Measurements from ENCODE around the gene DOCK8. TPM values are rescaled to one million over a fixed set of nuclear protein-coding genes. Genes with fewer than 3 reads are reported as not detected.
"Not testable (repeated sequence)": the region's sequence is repeated elsewhere in the genome, so short reads cannot be mapped to it uniquely, and the experiment has no call there.

The DOCK8 gene
- total and polyA plus RNA-seq, 3 experiments from 2014 or later = 71.6 to 141 (median 136) TPM

DNA sequence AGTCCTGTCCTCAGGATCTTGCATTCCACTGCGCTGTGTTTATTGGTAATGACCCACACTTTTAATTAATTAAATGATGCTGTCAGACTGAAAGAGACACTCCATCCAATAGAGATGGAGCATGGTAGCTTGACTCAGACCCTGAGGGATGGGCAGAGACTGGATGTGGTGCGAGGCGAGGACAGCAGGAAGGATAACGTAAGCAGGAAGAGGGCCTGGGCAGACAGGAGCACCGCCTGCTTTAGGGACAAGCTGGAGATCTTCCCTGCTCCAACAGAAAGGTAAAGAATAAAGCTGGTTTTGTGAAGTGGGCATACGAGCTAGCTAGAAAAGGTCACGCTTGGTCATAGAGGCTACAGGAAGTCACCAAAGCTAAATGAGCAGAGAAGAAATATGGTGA lies 3.6 kb upstream of the DOCK8 start:
- no peaks in the 10 kb centered on the region for H3K9me3 Mint-ChIP-seq
- POLR2A ChIA-PET = no interaction called here
- Histone ChIP-seq H3K36me3 (ENCODE audit: insufficient read depth, low read length) (no peaks in the 10 kb centered on the region), H3K4me1 (ENCODE audit: insufficient read depth, low read length) (peaks cover 9% of the 10 kb centered on the region), H3K9me3 (ENCODE audit: low read length) (no peaks in the 10 kb centered on the region), H3K4me3 (ENCODE audit: low read length) (no peak overlapping the region), H3K27ac (ENCODE audit: low read depth, low read length) (no peak overlapping the region), H3K27me3 (ENCODE audit: insufficient read depth, low read length, poor library complexity, severe bottlenecking) (no peaks in the 10 kb centered on the region)
- DNase-seq = no peak
- no peak overlapping the region for H3K4me3 Mint-ChIP-seq
- peaks cover 9 to 15% (median 11%) of the 10 kb centered on the region in 3 donors for H3K4me1 Mint-ChIP-seq
- no peak overlapping the region for H3K27ac Mint-ChIP-seq
- H3K27me3 Mint-ChIP-seq = no peaks in the 10 kb centered on the region
- H3K36me3 Mint-ChIP-seq = peaks cover 0 to 1% (median 0%) of the 10 kb centered on the region in 3 donors
- CTCF ChIA-PET = no interaction called here

DNA sequence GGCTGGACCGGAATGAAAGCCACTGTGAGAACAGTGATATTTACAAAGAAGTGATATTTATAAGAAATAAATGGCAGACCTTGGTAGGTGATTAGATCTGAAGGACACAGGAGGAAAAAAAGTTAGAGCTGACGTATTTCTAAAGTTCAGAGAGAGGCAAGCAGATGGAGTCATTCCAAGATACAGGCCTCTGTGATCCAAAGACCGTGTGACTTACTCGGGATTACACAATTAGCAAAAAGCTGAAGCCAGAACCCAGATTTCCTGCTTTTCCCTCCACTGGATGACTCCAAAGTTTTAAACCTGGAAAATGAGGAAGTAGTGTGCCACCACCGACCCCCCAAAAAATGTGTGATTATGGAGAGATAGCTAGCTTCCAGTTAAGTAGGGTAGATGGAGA lies 3.1 kb upstream of the DOCK8 start:
- POLR2A ChIA-PET = no interaction called here

DNA sequence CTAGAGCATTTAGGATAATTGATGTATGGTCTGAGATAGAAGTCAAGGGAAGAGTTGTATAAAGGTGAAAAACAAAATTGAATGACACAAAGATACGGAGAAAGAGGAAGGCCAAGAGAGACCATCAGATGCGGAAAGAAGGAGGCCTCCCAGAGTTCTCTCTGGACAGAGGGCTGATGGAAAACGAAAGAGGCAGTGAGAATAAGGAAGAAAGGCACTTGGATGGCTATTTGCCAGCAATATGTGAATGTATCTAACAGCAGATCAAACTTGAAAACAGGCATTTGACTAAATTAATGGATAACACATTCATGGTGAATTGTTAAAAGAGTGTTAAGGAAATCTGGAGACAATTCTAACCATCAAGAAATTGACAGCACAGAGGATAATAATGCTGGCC lies 2.4 kb upstream of the DOCK8 start:
- no peaks in the 10 kb centered on the region for H3K9me3 Mint-ChIP-seq
- no peaks in the 10 kb centered on the region for H3K9me3 ChIP-seq (ENCODE audit: low read length)
- peaks cover 13% of the 10 kb centered on the region for H3K4me1 ChIP-seq (ENCODE audit: insufficient read depth, low read length)
- DNase-seq = no peak
- no peak overlapping the region for H3K4me3 Mint-ChIP-seq
- CTCF ChIA-PET = no interaction called here
- no peaks in the 10 kb centered on the region for H3K36me3 ChIP-seq (ENCODE audit: insufficient read depth, low read length)
- no peaks in the 10 kb centered on the region for H3K27me3 ChIP-seq (ENCODE audit: insufficient read depth, low read length, poor library complexity, severe bottlenecking)
- peaks cover 15 to 26% (median 21%) of the 10 kb centered on the region in 3 donors for H3K4me1 Mint-ChIP-seq
- no peak overlapping the region for H3K27ac Mint-ChIP-seq
- no peak overlapping the region for H3K27ac ChIP-seq (ENCODE audit: low read depth, low read length)
- POLR2A ChIA-PET = no interaction called here
- H3K4me3 ChIP-seq (ENCODE audit: low read length) = no peak overlapping the region
- H3K36me3 Mint-ChIP-seq = peaks cover 0 to 1% (median 0%) of the 10 kb centered on the region in 3 donors
- H3K27me3 Mint-ChIP-seq = no peaks in the 10 kb centered on the region

More for the DNA sequence above, 3.1 kb upstream of the DOCK8 start:
- Mint-ChIP-seq H3K4me3 (no peak overlapping the region), H3K27me3 (no peaks in the 10 kb centered on the region), H3K27ac (no peak overlapping the region), H3K4me1 (peaks cover 11 to 18% (median 14%) of the 10 kb centered on the region in 3 donors), H3K36me3 (peaks cover 0 to 1% (median 0%) of the 10 kb centered on the region in 3 donors), H3K9me3 (no peaks in the 10 kb centered on the region)
- CTCF ChIA-PET = no interaction called here
- no peak overlapping the region for H3K27ac ChIP-seq (ENCODE audit: low read depth, low read length)
- H3K4me1 ChIP-seq (ENCODE audit: insufficient read depth, low read length) = peaks cover 13% of the 10 kb centered on the region
- no peaks in the 10 kb centered on the region for H3K27me3 ChIP-seq (ENCODE audit: insufficient read depth, low read length, poor library complexity, severe bottlenecking)
- H3K9me3 ChIP-seq (ENCODE audit: low read length) = no peaks in the 10 kb centered on the region
- no peak for DNase-seq
- H3K36me3 ChIP-seq (ENCODE audit: insufficient read depth, low read length) = no peaks in the 10 kb centered on the region
- no peak overlapping the region for H3K4me3 ChIP-seq (ENCODE audit: low read length)

DNA sequence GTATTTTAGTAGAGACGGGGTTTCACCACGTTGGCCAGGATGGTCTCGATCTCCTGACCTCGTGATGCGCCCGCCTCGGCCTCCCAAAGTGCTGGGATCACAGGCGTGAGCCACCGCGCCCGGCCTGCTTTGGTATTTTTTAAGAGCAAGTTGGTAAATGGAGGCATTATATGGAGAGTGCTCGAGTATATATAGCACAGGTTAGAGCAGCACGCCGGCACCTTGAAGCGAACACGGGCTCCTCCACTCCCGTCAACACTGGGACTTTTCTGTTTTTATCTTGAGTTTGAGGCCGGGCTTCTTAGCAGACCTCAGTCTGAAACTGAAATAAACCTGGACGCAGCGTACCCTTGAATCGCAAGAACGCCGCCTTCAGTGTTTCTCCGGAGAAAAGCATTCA lies 764 bp upstream of the DOCK8 start:
- peak overlapping the region; percentile 64 to 89 (median 80) for H3K4me3 Mint-ChIP-seq
- not testable (repeated sequence) for H3K9me3 Mint-ChIP-seq; H3K27me3 ChIP-seq (ENCODE audit: insufficient read depth, low read length, poor library complexity, severe bottlenecking); DNase-seq; H3K27me3 Mint-ChIP-seq; H3K36me3 ChIP-seq (ENCODE audit: insufficient read depth, low read length); H3K36me3 Mint-ChIP-seq; H3K9me3 ChIP-seq (ENCODE audit: low read length)
- Histone ChIP-seq H3K4me1 (ENCODE audit: insufficient read depth, low read length) (peaks cover 13% of the 10 kb centered on the region), H3K27ac (ENCODE audit: low read depth, low read length) (peak overlapping the region; percentile 57), H3K4me3 (ENCODE audit: low read length) (peak overlapping the region; percentile 69)
- CTCF ChIA-PET = interaction anchor here (0.8 to 3.6 kb wide), 7 partner anchors 14 to 80 kb away, joined by 4 to 17 read pairs (median 6); no protein-coding TSS in a partner anchor
- peaks cover 15 to 32% (median 24%) of the 10 kb centered on the region in 3 donors for H3K4me1 Mint-ChIP-seq
- POLR2A ChIA-PET = interaction anchor here (1.0 to 2.3 kb wide), 3 partner anchors 10 to 60 kb away, joined by 3 to 32 read pairs (median 5); no protein-coding TSS in a partner anchor
- H3K27ac Mint-ChIP-seq = peak overlapping the region in 3 of 8 donors; percentile 14 to 42 (median 31)

DNA sequence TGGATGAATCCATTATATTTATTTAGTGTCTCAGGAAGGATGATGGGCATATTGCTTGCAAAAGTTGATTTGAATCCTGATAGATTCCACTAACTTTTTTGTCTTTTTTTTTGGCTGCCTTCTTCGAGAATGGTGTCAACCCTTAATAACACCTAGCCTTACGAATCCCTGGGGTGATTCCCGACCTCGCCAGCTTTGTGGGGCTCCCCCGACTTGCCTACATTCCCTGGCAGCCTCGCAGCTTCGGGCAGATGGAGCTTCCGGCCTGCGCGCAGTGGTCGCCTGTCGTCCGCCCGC lies 366 bp upstream of the DOCK8 start:
- H3K36me3 Mint-ChIP-seq = peaks cover 0 to 1% (median 0%) of the 10 kb centered on the region in 3 donors
- peaks cover 15 to 32% (median 24%) of the 10 kb centered on the region in 3 donors for H3K4me1 Mint-ChIP-seq
- H3K27me3 ChIP-seq (ENCODE audit: insufficient read depth, low read length, poor library complexity, severe bottlenecking) = no peaks in the 10 kb centered on the region
- CTCF ChIA-PET = interaction anchor here (0.8 to 3.6 kb wide), 8 partner anchors 14 to 122 kb away, joined by 3 to 17 read pairs (median 6); no protein-coding TSS in a partner anchor
- peaks cover 13% of the 10 kb centered on the region for H3K4me1 ChIP-seq (ENCODE audit: insufficient read depth, low read length)
- H3K27ac Mint-ChIP-seq = peak overlapping the region in 3 of 8 donors; percentile 14 to 33 (median 31)
- peak overlapping the region; percentile 64 to 89 (median 80) for H3K4me3 Mint-ChIP-seq
- peak overlapping the region; percentile 69 for H3K4me3 ChIP-seq (ENCODE audit: low read length)
- DNase-seq = peak in 1 of 5 donors; percentile 1
- POLR2A ChIA-PET = interaction anchor here (1.0 to 2.3 kb wide), 6 partner anchors 9 to 67 kb away, joined by 3 to 32 read pairs (median 4); no protein-coding TSS in a partner anchor
- no peaks in the 10 kb centered on the region for H3K36me3 ChIP-seq (ENCODE audit: insufficient read depth, low read length)
- no peaks in the 10 kb centered on the region for H3K9me3 ChIP-seq (ENCODE audit: low read length)
- H3K27me3 Mint-ChIP-seq = no peaks in the 10 kb centered on the region
- H3K9me3 Mint-ChIP-seq = no peaks in the 10 kb centered on the region
- H3K27ac ChIP-seq (ENCODE audit: low read depth, low read length) = peak overlapping the region; percentile 57

DNA sequence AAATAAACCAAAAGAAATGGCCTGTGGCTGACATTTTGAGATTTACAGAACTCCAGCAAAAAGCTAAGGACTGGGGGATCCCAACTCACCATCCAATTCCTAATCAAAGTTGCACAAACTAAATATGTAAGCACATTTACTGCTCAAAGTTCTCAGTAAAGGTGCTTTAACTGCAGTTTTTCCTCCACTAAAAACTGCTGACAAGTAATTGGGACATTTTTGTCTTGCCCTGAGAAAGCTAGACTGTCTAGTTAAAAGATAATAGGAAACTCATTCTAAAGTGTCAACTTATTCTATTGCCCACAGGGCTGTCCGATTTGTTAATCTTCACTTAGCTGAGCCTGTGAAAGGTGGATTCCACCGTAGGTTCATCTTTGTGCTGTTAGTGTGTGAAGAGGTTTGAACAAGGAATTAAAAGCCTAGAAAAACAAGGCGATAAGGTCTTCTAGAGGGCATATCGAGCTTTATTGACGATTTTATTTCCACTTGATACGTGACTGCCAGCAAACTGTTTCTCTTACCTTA lies 1.0 kb downstream of the DOCK8 start:
- POLR2A ChIA-PET = interaction anchor here (0.6 to 2.3 kb wide), 6 partner anchors 8 to 70 kb away, joined by 3 to 32 read pairs (median 5); no protein-coding TSS in a partner anchor
- peak overlapping the region; percentile 57 for H3K27ac ChIP-seq (ENCODE audit: low read depth, low read length)
- DNase-seq = no peak

DNA sequence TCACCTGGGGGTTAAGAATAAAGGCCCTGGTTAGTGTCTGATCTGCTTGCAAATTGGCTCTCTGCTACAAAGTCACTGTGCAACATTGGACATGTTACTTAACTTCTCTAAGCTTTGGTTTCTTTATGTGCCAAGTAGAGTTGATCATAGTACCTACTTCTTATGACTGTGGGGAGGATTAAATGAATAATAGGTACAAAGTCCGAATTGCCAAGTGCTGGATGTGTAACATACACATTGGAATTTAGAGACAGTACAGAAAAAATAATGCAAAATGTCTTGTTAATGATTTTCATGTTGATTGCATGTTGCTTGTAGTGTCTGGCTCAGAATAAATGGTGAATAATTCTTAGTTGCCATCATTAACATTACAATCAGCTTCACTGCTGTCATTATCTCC lies 2.2 kb downstream of the DOCK8 start:
- peak overlapping the region in 6 of 7 donors; percentile 18 to 84 (median 45) for H3K4me3 Mint-ChIP-seq
- Histone ChIP-seq H3K4me3 (ENCODE audit: low read length) (no peak overlapping the region), H3K9me3 (ENCODE audit: low read length) (no peaks in the 10 kb centered on the region), H3K27me3 (ENCODE audit: insufficient read depth, low read length, poor library complexity, severe bottlenecking) (no peaks in the 10 kb centered on the region), H3K36me3 (ENCODE audit: insufficient read depth, low read length) (no peaks in the 10 kb centered on the region), H3K4me1 (ENCODE audit: insufficient read depth, low read length) (peaks cover 13% of the 10 kb centered on the region), H3K27ac (ENCODE audit: low read depth, low read length) (no peak overlapping the region)
- no peaks in the 10 kb centered on the region for H3K9me3 Mint-ChIP-seq
- H3K27ac Mint-ChIP-seq = peak overlapping the region in 3 of 8 donors; percentile 8 to 61 (median 15)
- ChIA-PET POLR2A (interaction anchor here (0.6 kb wide), 1 partner anchor 65 kb away, joined by 9 read pairs; no protein-coding TSS in a partner anchor), CTCF (interaction anchor here (0.7 to 3.6 kb wide), 5 partner anchors 11 to 80 kb away, joined by 3 to 16 read pairs (median 3); no protein-coding TSS in a partner anchor)
- no peak for DNase-seq
- peaks cover 18 to 44% (median 28%) of the 10 kb centered on the region in 3 donors for H3K4me1 Mint-ChIP-seq
- no peaks in the 10 kb centered on the region for H3K27me3 Mint-ChIP-seq
- H3K36me3 Mint-ChIP-seq = peaks cover 0 to 1% (median 0%) of the 10 kb centered on the region in 3 donors

More for the DNA sequence above, 1.0 kb downstream of the DOCK8 start:
- H3K4me3 Mint-ChIP-seq = peak overlapping the region; percentile 83 to 95 (median 89)
- H3K4me1 Mint-ChIP-seq = peaks cover 15 to 39% (median 24%) of the 10 kb centered on the region in 3 donors
- peak overlapping the region in 6 of 8 donors; percentile 17 to 88 (median 62) for H3K27ac Mint-ChIP-seq
- no peaks in the 10 kb centered on the region for H3K9me3 Mint-ChIP-seq
- peaks cover 13% of the 10 kb centered on the region for H3K4me1 ChIP-seq (ENCODE audit: insufficient read depth, low read length)
- CTCF ChIA-PET = interaction anchor here (0.7 to 3.6 kb wide), 8 partner anchors 11 to 121 kb away, joined by 3 to 17 read pairs (median 6); no protein-coding TSS in a partner anchor
- H3K9me3 ChIP-seq (ENCODE audit: low read length) = no peaks in the 10 kb centered on the region
- H3K4me3 ChIP-seq (ENCODE audit: low read length) = peak overlapping the region; percentile 69
- peaks cover 0 to 1% (median 0%) of the 10 kb centered on the region in 3 donors for H3K36me3 Mint-ChIP-seq
- H3K27me3 Mint-ChIP-seq = no peaks in the 10 kb centered on the region
- H3K36me3 ChIP-seq (ENCODE audit: insufficient read depth, low read length) = no peaks in the 10 kb centered on the region
- no peaks in the 10 kb centered on the region for H3K27me3 ChIP-seq (ENCODE audit: insufficient read depth, low read length, poor library complexity, severe bottlenecking)

DNA sequence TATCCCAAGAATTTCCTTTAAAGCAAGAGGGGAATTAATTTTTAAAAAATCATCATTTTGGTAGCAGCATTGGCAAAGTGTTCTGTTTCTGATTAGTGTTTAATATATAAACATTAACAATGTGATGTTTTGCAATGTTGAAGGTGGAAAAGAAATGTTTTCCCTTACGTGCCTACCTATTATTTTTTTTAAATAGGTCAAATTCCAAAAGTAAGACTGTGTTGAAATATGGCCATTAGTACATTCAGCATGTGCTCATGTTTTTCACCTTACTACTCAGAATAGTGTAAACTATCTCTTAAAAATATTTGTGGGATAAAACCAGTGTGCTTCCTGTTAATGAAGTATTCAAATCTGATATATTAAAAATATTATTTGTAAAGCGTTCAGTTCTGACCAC lies 3.3 kb downstream of the DOCK8 start:
- no peaks in the 10 kb centered on the region for H3K9me3 ChIP-seq (ENCODE audit: low read length)
- peaks cover 22% of the 10 kb centered on the region for H3K4me1 ChIP-seq (ENCODE audit: insufficient read depth, low read length)
- Mint-ChIP-seq H3K9me3 (no peaks in the 10 kb centered on the region), H3K36me3 (peaks cover 0 to 1% (median 0%) of the 10 kb centered on the region in 3 donors), H3K27ac (no peak overlapping the region), H3K4me1 (peaks cover 29 to 55% (median 39%) of the 10 kb centered on the region in 3 donors), H3K27me3 (no peaks in the 10 kb centered on the region), H3K4me3 (no peak overlapping the region)
- H3K27ac ChIP-seq (ENCODE audit: low read depth, low read length) = no peak overlapping the region
- DNase-seq = no peak
- ChIA-PET CTCF (no interaction called here), POLR2A (no interaction called here)
- no peaks in the 10 kb centered on the region for H3K36me3 ChIP-seq (ENCODE audit: insufficient read depth, low read length)
- H3K4me3 ChIP-seq (ENCODE audit: low read length) = no peak overlapping the region
- no peaks in the 10 kb centered on the region for H3K27me3 ChIP-seq (ENCODE audit: insufficient read depth, low read length, poor library complexity, severe bottlenecking)

Measured in CD8-positive, alpha-beta memory T cell (primary cell).